Mesenchymal stem cell (in vitro differentiated cells and primary cell): ENCODE measurements around the gene SLC6A1.

Experiments
- DNase-seq: peaks from one replicate; pipeline ENCODE4 v3.0.0-alpha.2; 2013
- H2AFZ ChIP-seq: one replicate; pipeline ENCODE4 v1.6.1; 2013; ENCODE audit warnings: low read depth, mild to moderate bottlenecking, control low read depth, inconsistent platforms, low read length, moderate library complexity
- H2AK5ac ChIP-seq: 2 replicates; pipeline ENCODE4 v1.6.1; 2013; ENCODE audit warnings: low read length, moderate library complexity, mild to moderate bottlenecking, inconsistent platforms; ENCODE audit not compliant: severe bottlenecking
- H2BK120ac ChIP-seq: one replicate; pipeline ENCODE4 v1.6.1; 2013; ENCODE audit warnings: low read depth, mild to moderate bottlenecking, inconsistent platforms, low read length, moderate library complexity
- H2BK12ac ChIP-seq, 2 experiments: one replicate each; pipeline ENCODE4 v1.6.1; 2013; ENCODE audit warnings: inconsistent platforms in 2 of 2, low read length in 2 of 2, mild to moderate bottlenecking in 2 of 2, moderate library complexity in 2 of 2, control low read depth in 1 of 2
- H2BK15ac ChIP-seq: one replicate; pipeline ENCODE4 v1.6.1; 2013; ENCODE audit warnings: mild to moderate bottlenecking, low read depth, inconsistent platforms; ENCODE audit not compliant: poor library complexity, severe bottlenecking
- H2BK5ac ChIP-seq: 2 replicates; pipeline ENCODE4 v1.6.1; 2013; ENCODE audit warnings: low read depth, mild to moderate bottlenecking, low read length, control low read depth, inconsistent platforms; ENCODE audit not compliant: poor library complexity, severe bottlenecking
- H3K14ac ChIP-seq, 2 experiments: one replicate each; pipeline ENCODE4 v1.6.1; 2013; ENCODE audit warnings: inconsistent platforms in 2 of 2, low read length in 2 of 2, control low read depth in 1 of 2, mild to moderate bottlenecking in 1 of 2, moderate library complexity in 1 of 2
- H3K18ac ChIP-seq, 2 experiments: one replicate each; pipeline ENCODE4 v1.6.1; 2013; ENCODE audit warnings: inconsistent platforms in 2 of 2, low read length in 2 of 2, control low read depth in 1 of 2, low read depth in 1 of 2, mild to moderate bottlenecking in 1 of 2
- H3K23ac ChIP-seq, 2 experiments: one replicate each; pipeline ENCODE4 v1.6.1; 2013; ENCODE audit warnings: inconsistent platforms in 2 of 2, low read length in 2 of 2, mild to moderate bottlenecking in 2 of 2, moderate library complexity in 2 of 2, control low read depth in 1 of 2
- H3K27ac ChIP-seq: 2 replicates; pipeline ENCODE4 v1.5.1; 2013; ENCODE audit warnings: mild to moderate bottlenecking, moderate library complexity, low read length, control low read depth, inconsistent platforms; ENCODE audit not compliant: poor library complexity, severe bottlenecking
- H3K27me3 ChIP-seq, 2 experiments: 2 replicates each; pipeline versions ENCODE4 v1.6.1 to v1.7.0; 2013; ENCODE audit warnings: low read length in 2 of 2, mild to moderate bottlenecking in 2 of 2, moderate library complexity in 2 of 2, control low read depth in 1 of 2, inconsistent platforms in 1 of 2; ENCODE audit not compliant: control insufficient read depth in 1 of 2, insufficient read depth in 1 of 2
- H3K36me3 ChIP-seq, 2 experiments: 2 replicates each; pipeline versions ENCODE4 v1.6.1 to v1.7.0; 2013; ENCODE audit warnings: low read length in 2 of 2, control low read depth in 1 of 2, inconsistent platforms in 1 of 2, low read depth in 1 of 2, mild to moderate bottlenecking in 1 of 2; ENCODE audit not compliant: insufficient read depth in 2 of 2, control insufficient read depth in 1 of 2
- H3K4ac ChIP-seq, 2 experiments: one replicate each; pipeline ENCODE4 v1.6.1; 2013; ENCODE audit warnings: inconsistent platforms in 2 of 2, low read length in 2 of 2, mild to moderate bottlenecking in 2 of 2, moderate library complexity in 2 of 2, control low read depth in 1 of 2, low read depth in 1 of 2
- H3K4me1 ChIP-seq: 2 replicates; pipeline ENCODE4 v1.6.1; 2013; ENCODE audit warnings: low read depth, low read length, control low read depth; ENCODE audit not compliant: control insufficient read depth, insufficient read depth
- H3K4me2 ChIP-seq: 2 replicates; pipeline ENCODE4 v1.6.1; 2013; ENCODE audit warnings: low read length, mild to moderate bottlenecking, inconsistent platforms; ENCODE audit not compliant: poor library complexity, severe bottlenecking
- H3K4me3 ChIP-seq, 2 experiments: 2 replicates each; pipeline versions ENCODE4 v1.5.1 to v1.7.0; 2013; ENCODE audit warnings: low read length in 2 of 2, mild to moderate bottlenecking in 2 of 2, control low read depth in 1 of 2, low read depth in 1 of 2; ENCODE audit not compliant: insufficient read depth in 1 of 2
- H3K79me1 ChIP-seq: replicated peaks from 2 replicates; pipeline ENCODE4 v1.6.1; 2013; ENCODE audit warnings: mild to moderate bottlenecking, control low read depth, low read length, inconsistent platforms; ENCODE audit not compliant: poor library complexity, severe bottlenecking
- H3K9ac ChIP-seq: 2 replicates; pipeline ENCODE4 v1.7.0; 2013; ENCODE audit warnings: mild to moderate bottlenecking, low read length, moderate library complexity
- H3K9me3 ChIP-seq: 2 replicates; pipeline ENCODE4 v1.7.0; 2013; ENCODE audit warnings: mild to moderate bottlenecking, low read length; ENCODE audit not compliant: control insufficient read depth
- H4K8ac ChIP-seq: one replicate; pipeline ENCODE4 v1.6.1; 2013; ENCODE audit warnings: inconsistent platforms, mild to moderate bottlenecking, low read length, moderate library complexity
- H4K91ac ChIP-seq: one replicate; pipeline ENCODE4 v1.6.1; 2013; ENCODE audit warnings: mild to moderate bottlenecking, low read length, inconsistent platforms
- WGBS: methylation state at CpG from one replicate; pipeline ENCODE4 v1.1.7; 2013; ENCODE audit warnings: mixed read lengths; 5-methylcytosine and 5-hydroxymethylcytosine counted together

SLC6A1 gene

DNA sequence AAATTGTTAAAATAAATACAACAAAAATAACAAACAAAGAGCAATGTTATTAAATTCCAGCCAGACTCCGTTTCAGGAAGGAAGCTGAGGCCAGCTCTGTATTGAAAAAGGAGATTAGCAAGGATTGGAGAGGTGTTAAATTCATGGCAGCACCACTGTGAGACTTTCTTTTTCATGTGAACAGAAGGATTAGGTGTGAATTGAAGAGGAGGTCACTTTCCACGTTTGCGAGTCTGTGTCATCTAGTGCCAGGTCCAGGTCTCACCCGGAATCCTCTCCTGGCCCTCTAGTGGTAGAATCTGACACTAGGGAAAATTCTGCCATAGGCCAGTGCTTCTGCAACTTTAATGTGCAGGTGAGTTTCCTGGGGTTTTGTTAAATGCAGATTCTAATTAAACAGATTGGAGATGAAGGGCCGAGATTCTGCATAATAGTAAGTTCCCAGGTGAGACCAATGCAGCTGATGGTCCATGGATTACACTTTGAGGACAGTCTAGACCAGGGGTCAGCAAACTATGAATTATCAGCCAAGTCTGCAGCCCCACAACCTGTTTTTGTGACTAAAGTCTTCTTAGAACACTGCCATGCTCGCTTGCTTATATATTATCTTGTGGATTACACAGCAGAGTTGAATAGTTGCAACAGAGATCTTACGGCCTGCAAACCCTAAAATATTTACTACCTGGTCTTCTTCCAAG is 9.2 kb upstream of the SLC6A1 start:
- H2AK5ac ChIP-seq, result no peak overlapping the region
- no peaks in the 10 kb centered on the region for H3K79me1 ChIP-seq
- H3K4ac ChIP-seq, result no peak overlapping the region
- H3K27me3 ChIP-seq, result peaks cover 41 to 53% of the 10 kb centered on the region in 2 experiments
- H3K9ac ChIP-seq, result no peak overlapping the region
- no peak overlapping the region for H2BK12ac ChIP-seq
- H2BK5ac ChIP-seq, result no peak overlapping the region
- peak overlapping the region; percentile 38 for H3K4me2 ChIP-seq
- no peak overlapping the region for H3K18ac ChIP-seq
- no peaks in the 10 kb centered on the region for H3K9me3 ChIP-seq
- no peak overlapping the region for H3K4me3 ChIP-seq
- WGBS, result 34% methylated on average over 7 of the region's 7 CpGs
- no peak overlapping the region for H4K91ac ChIP-seq
- peak; percentile 22 for DNase-seq
- H3K14ac ChIP-seq, result no peak overlapping the region
- H4K8ac ChIP-seq, result no peak overlapping the region
- H3K23ac ChIP-seq, result no peak overlapping the region
- H2AFZ ChIP-seq, result no peak overlapping the region
- no peaks in the 10 kb centered on the region for H3K36me3 ChIP-seq
- peaks cover 3% of the 10 kb centered on the region for H3K4me1 ChIP-seq
- H3K27ac ChIP-seq, result no peak overlapping the region
- H2BK15ac ChIP-seq, result no peak overlapping the region
- H2BK120ac ChIP-seq, result no peak overlapping the region

DNA sequence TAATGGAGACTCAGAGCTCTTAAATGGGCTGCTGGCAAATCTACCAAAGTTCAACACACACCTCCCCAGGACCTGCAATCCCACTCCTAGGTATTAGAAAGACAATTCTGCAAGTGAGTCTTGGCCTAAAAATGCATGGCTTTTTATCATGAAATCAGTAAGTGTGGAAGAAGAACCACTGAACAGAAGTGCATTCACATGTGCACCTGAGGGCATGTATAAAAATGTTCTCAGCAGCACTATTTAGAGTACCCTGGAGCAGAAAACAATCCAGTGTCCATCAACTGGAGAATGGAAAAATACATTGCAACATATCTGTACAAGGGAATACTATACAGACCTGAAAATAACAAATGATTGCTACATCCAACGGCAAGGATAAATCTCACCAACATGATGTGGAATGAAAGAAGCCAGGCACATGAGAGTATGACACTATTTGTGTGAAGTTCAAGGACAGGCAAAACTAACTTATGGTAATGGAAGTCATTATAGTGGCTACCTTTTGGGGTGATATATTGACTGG is 8.1 kb upstream of the SLC6A1 start:
- no peak overlapping the region for H2BK15ac ChIP-seq
- H2BK12ac ChIP-seq, result no peak overlapping the region
- H2AK5ac ChIP-seq, result no peak overlapping the region
- no peak overlapping the region for H4K91ac ChIP-seq
- WGBS, result 86% methylated on average over 1 of the region's 1 CpG
- no peak overlapping the region for H3K14ac ChIP-seq
- H3K18ac ChIP-seq, result no peak overlapping the region
- H2BK120ac ChIP-seq, result no peak overlapping the region
- H4K8ac ChIP-seq, result no peak overlapping the region
- H3K9ac ChIP-seq, result no peak overlapping the region
- no peak overlapping the region for H3K4ac ChIP-seq
- H3K27ac ChIP-seq, result no peak overlapping the region
- DNase-seq, result no peak
- no peaks in the 10 kb centered on the region for H3K9me3 ChIP-seq
- no peaks in the 10 kb centered on the region for H3K36me3 ChIP-seq
- peaks cover 44 to 64% of the 10 kb centered on the region in 2 experiments for H3K27me3 ChIP-seq
- peaks cover 3% of the 10 kb centered on the region for H3K4me1 ChIP-seq
- no peak overlapping the region for H3K4me2 ChIP-seq
- no peak overlapping the region for H3K4me3 ChIP-seq
- no peak overlapping the region for H2AFZ ChIP-seq
- H3K79me1 ChIP-seq, result no peaks in the 10 kb centered on the region
- no peak overlapping the region for H2BK5ac ChIP-seq
- H3K23ac ChIP-seq, result no peak overlapping the region

DNA sequence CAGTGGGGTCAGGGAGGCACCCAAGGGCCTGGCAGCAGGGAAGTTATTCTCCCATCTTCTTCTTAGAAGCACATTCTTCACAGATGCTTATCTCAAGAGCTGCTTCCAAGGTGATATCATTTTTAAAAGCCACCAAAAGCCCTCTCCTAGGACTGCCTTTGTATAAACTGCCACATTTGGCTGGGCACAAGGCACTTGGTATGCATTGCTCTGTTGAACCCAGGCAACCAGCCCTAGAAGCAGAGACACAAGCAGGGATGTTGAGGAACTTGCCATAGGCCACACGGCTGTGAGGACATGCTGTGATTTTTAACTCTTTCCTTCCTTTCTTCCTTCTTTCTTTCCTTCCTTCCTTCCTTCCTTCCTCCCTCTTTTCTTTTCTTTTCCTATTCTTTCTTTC is 7.4 kb upstream of the SLC6A1 start:
- no peaks in the 10 kb centered on the region for H3K79me1 ChIP-seq
- H2AK5ac ChIP-seq, result no peak overlapping the region
- H2BK12ac ChIP-seq, result no peak overlapping the region
- 40% methylated on average over 1 of the region's 1 CpG for whole genome bisulfite sequencing
- no peaks in the 10 kb centered on the region for H3K9me3 ChIP-seq
- H3K18ac ChIP-seq, result no peak overlapping the region
- no peak overlapping the region for H2BK15ac ChIP-seq
- H3K4ac ChIP-seq, result no peak overlapping the region
- H3K14ac ChIP-seq, result no peak overlapping the region
- no peak overlapping the region for H4K91ac ChIP-seq
- H2AFZ ChIP-seq, result no peak overlapping the region
- no peak overlapping the region for H2BK5ac ChIP-seq
- H2BK120ac ChIP-seq, result no peak overlapping the region
- peaks cover 3% of the 10 kb centered on the region for H3K4me1 ChIP-seq
- no peak overlapping the region for H3K4me3 ChIP-seq
- no peak overlapping the region for H3K9ac ChIP-seq
- no peaks in the 10 kb centered on the region for H3K36me3 ChIP-seq
- no peak for DNase-seq
- H3K27me3 ChIP-seq, result peaks cover 49 to 69% of the 10 kb centered on the region in 2 experiments
- no peak overlapping the region for H3K27ac ChIP-seq
- H4K8ac ChIP-seq, result no peak overlapping the region
- H3K4me2 ChIP-seq, result no peak overlapping the region
- no peak overlapping the region for H3K23ac ChIP-seq

DNA sequence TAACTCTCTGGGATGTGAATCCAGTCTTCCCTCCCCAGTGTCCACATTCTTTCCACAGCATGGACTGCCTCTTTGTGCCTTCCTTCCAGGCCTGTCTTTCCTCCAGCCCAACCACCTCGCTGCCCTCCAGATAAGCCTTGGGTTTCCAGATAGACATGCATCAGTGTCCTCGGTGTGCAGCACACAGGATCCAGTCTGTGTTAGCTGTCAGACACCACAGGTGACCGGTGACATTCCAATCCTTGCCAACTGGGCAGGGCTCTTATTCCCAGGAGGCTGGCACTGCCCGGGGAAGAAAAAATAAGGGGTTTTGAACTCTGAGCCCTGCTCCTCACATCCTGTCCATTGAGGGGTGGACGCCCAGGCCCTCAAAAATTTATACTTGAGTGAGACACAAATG is 6.0 kb upstream of the SLC6A1 start:
- Histone ChIP-seq H3K9me3 (peaks cover 2% of the 10 kb centered on the region), H3K4me3 (no peak overlapping the region), H3K79me1 (no peaks in the 10 kb centered on the region), H3K4me2 (no peak overlapping the region), H2AK5ac (no peak overlapping the region), H2BK5ac (no peak overlapping the region), H4K8ac (no peak overlapping the region), H4K91ac (no peak overlapping the region), H3K9ac (no peak overlapping the region), H3K14ac (no peak overlapping the region), H2BK12ac (no peak overlapping the region), H3K4ac (no peak overlapping the region), H2BK120ac (no peak overlapping the region), H3K27ac (no peak overlapping the region), H3K18ac (no peak overlapping the region), H3K27me3 (peaks cover 54 to 69% of the 10 kb centered on the region in 2 experiments), H2BK15ac (no peak overlapping the region), H3K36me3 (no peaks in the 10 kb centered on the region), H3K23ac (no peak overlapping the region), H2AFZ (no peak overlapping the region), H3K4me1 (peaks cover 3% of the 10 kb centered on the region)
- no peak for DNase-seq
- WGBS, result 83% methylated on average over 5 of the region's 5 CpGs
